HG03095 (cell line): ENCODE results near the gene UPK1A.
"Not testable (repeated sequence)": the region's sequence is repeated elsewhere in the genome, so short reads cannot be mapped to it uniquely, and the experiment has no call there.

ENCODE experiments used
- ATAC-seq: cut with Tn5 transposase; IDR thresholded peaks from one replicate; pipeline ENCODE4 v1.9.1; 2021; ENCODE audit warnings: moderate library complexity; ENCODE audit not compliant: unreplicated experiment

The UPK1A gene

DNA sequence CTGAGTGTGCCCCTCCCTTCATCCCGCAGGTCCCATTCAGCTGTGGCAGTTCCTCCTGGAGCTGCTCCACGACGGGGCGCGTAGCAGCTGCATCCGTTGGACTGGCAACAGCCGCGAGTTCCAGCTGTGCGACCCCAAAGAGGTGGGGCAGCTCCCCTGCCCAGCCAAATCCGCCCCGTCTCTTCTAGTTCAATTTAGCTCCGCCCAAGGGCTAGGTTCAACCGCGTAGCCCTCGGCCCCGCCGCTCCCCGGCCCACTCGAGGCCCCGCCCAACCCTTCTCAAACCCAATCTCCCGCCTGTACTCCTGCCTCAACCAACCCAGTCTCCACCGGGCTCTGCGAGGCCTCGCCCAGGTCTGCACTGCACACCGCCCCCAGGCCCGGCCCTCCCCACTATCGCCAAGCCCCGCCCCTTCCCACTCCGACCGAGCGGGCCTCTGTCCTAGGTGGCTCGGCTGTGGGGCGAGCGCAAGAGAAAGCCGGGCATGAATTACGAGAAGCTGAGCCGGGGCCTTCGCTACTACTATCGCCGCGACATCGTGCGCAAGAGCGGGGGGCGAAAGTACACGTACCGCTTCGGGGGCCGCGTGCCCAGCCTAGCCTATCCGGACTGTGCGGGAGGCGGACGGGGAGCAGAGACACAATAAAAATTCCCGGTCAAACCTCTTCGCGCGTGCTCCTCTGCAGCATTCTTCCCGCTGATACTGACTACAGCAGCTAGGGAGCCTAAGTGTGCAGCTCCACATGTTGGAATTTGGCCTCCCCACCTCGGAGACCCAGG lies 21.9 kb upstream of the UPK1A start:
- peak; percentile 62 for ATAC-seq

DNA sequence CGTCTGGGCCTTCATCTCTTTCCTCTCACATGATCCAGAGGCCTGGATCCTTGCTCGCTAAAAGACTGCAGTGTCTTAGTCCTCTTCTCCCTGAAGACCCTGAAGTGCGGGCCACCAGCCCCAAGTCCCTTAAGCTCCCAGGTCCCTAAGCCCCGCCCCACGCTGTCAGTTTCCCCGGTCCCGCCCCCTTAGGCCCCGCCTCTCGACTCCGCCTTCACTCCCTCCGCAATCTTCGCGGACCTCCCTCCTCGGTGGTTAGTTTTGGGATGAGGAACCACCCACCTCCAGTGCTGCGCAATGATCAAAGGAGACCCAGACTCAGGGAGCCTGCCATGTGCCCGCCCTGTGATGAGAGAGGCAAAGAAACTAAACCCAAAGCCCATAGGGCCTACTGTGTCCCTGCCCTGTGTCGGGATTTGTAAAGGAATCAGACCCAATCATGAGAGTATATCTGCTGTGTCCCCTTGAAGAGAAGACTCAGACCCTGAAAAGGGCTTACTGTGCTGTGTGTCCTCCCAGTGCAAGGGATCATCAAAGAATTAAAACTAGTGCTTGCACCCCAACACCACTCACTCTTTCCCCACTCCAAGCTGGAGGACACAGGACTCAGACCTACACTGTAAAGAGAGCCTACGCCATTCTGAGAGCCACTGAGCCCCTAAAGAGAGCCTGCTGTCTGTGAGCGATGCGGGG lies 21.2 kb upstream of the UPK1A start:
- ATAC-seq, result no peak

DNA sequence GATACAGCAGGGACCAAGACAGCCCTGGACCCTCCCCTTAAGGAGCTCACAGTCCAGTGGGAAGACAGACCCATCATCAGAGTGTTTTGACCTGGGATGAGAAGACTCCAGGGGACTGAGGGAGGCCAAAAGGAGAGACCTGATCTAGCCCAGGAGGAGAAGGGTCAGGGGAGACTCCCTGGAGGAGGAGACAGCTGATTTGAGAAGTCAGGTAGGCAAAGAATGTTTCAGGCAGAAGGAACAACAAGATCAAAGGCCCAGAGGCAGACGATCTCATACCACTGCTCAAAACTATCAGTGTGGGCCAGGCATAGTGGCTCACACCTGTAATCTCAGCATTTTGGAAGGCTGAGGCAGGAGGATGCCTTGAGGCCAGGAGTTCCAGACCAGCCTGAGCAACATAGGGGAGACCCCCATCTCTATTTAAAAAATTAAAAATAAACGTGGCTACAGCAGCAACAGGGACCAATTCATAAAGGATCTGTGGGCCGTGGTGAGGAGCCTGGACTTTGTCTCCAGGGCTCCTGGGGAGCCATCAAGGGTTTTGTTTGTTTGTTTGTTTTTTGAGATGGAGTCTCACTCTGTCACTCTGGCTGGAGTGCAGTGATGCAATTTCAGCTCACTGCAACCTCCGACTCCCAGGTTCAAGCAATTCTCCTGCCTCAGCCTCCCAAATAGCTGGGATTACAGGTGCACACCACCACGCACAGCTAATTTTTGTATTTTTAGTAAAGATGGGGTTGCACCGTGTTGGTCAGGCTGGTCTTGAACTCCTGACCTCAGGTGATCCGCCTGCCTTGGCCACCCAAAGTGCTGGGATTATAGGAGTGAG lies 20.4 kb upstream of the UPK1A start:
- ATAC-seq, result no peak

DNA sequence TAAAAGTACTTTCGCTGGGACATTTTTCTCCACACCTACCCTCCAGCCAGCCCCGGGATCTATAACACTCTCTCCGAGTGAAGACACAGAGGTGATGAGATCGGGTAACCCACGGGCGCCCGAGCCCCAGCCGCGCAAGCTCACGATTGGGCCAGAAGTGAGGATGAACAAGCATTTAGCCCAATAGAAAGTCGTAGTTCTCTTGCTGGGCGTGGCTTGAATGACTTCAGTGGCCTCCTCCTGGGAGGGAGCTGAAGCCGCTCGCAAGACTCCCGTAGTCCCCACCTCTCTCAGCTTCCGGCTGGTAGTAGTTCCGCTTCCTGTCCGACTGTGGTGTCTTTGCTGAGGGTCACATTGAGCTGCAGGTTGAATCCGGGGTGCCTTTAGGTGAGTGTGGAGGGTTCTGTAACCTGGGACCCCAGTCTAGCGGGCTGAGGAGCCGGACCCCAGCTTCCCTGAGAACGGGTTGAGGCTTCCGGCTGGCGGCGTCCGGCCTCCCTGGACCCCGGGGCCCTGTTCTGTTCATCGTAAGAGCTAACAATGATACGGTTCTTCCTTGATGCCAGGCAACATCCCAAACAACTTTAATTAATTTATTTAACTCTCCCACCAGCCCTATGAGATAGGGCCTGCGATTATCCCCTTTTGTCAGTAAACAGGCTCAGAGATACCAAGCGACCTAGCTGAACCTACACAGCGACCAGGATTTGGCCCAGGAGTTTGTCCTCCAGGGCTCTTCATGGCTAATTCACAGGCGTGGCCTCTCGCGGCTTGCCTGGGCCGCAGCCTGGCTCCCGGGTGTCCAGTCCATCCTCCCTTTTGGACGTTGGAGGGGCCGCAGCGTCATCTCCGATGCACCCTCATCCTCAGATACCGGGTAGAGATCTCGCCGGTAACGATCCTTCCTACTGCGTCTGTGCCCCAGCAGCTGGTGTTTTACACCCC lies 18.0 kb upstream of the UPK1A start, which contains the start of gene COX6B1:
TSS of gene COX6B1 (plus strand) at position 307 of the 945 bp plus-strand sequence. CDS start 2,921 bp downstream, outside the sequence.
- ATAC-seq, result peak; percentile 43

DNA sequence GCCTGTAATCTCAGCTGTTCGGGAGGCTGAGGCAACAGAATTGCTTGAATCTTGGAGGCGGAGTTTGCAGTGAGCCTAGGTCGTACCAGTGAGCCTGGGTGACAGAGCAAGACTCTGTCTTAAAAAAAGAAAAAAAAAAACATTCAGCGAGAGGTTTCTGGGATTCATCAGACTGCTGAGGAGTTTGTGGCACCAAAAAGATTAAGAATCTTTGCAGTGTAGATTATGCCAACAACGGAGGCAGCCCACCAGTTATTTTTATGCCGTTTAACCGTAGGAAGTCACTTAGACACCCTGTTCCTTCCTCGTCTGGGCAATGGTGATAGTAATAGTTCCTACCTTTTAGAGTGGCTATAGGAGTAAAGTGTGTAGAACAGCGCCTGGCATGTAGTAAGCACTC lies 15.7 kb upstream of the UPK1A start:
- no peak for ATAC-seq

DNA sequence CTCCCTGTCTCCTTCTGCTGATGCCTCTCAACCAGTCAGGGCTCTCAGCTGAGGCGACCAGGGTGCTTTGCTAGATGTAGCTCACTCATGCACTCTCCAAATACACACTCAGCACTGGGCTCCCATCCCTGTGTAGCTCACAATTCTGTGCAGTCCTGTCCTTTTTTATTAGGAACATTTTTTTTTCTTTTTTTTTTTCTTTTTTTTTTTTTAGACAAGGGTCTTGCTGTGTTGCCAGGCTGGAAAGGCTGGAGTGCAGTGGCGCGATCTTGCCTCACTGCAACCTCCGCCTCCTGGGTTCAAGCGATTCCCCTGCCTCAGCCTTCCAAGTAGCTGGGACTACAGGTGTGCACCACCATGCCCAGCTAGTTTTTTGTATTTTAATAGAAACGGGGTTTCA lies 11.5 kb upstream of the UPK1A start:
- ATAC-seq, result not testable (repeated sequence)

DNA sequence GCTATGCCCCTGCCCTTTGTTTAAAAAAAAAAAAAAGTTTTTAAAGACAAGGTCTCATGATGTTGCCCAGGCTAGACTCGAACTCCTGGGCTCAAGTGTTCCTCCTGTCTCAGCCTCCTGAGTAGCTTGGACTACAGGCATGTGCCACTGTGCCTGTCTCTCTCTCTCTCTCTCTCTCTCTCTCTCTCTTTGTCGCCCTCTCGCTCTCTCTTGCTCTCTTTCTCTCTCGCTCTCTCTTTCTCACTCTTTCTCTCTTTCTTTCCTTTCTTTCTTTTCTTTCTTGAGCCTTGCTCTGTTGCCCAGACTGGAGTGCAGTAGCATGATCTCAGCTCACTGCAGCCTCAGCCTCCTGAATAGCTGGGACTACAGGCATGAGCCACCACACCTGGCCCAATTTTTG lies 10.7 kb upstream of the UPK1A start:
- ATAC-seq, result no peak

DNA sequence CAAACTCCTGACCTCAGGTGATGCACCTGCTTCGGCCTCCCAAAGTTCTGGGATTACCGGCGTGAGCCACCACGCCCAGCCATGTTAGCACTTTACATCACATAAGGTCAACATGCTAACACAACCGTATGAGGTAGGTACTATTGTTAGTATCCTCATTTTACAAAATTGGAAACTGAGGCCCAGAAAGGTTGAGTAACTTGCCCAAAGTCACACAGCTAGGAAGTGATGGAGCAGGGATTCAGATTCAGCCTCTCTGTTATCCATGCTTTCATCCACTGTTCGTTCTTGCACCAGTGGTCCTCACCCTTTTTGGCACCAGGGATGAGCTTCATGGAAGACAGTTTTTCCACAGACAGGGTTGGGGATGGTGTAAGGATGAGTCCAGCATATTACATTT lies 9.6 kb upstream of the UPK1A start:
- ATAC-seq, result no peak

DNA sequence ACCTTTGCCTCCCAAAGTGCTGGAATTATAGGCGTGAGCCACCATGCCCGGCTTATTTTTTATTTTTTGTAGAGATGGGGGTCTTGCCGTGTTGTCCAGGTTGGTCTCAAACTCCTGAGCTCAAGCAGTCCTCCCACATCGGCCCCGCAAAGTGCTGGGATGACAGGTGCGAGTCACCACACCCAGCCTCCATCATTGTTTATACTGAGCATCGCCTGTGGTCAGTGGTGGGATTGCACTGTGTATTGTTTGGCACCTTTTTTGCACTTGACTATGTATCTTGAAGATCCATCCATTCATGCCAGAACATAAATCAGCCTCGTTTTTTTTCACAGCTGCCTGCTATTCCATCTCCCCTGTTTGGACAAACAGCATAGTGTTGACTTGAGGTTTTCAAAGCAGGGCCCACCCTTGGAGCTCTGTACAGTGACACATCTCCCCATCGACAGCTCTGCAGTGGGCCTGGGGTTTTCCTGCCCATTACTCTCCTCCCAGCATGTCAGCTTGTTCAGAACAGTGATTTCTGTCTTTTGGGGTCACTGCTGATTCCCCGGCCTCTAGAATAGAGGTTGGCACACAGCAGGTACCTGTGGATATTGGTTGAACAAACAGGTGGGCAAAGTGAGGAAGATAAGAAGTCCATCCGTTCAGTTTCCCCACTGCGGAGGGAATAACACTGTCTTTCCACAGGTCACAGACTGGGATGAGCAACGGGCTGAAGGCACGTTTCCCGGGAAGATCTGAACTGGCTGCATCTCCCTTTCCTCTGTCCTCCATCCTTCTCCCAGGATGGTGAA lies 8.2 kb upstream of the UPK1A start:
- ATAC-seq, result no peak

DNA sequence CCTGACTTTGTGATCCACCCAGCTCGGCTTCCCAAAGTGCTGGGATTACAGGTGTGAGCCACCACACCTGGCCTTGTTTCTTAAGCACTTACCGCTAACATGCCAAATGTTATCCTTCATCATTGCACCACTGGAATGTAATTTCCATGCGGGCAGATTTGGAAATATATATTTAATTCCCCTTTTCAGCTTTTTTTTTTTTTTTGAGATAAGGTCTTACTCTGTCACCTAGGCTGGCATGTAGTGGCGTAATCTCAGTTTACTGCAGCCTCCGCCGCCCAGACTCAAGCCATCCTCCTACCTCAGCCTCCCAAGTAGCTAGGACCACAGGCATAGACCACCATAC lies 4.3 kb upstream of the UPK1A start:
- ATAC-seq, result no peak

DNA sequence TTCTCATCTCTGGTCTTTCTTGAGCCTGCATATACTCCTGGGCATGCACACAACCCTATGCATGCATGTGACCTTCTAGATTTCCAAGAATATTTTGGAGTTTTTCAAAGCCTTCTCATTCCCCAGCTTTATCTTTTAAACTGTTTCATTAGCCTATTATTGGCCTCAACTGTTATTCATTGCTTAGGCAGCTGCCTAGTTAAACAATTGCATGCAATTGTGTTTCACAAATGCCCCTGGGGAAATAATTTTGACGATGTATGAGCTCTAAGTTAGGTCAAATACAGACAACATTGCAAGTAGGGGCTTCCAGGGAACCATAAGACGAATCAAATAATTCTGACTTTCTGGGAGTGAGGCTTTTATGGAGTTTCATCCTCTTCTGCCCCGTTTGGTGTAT lies 2.3 kb upstream of the UPK1A start:
- ATAC-seq, result no peak

DNA sequence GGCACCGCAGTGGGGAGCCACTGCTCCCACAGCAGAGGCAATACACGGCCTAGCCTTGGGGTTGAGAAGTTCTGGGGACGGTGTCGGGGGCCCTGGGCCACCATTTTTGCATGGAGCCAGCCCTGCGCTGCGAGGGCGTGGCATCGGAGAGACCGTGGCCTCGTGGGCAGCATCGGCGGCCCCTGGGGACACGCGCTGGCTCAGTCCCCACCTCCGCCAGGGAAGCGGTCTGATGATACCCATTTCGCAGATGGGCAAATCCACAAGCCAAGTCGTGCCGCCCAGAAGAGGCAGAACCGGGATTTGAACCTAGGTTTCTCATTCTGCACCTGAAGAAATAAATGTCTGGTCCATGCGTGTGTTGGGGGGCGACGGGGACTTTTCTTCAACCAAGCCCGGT lies 1.2 kb upstream of the UPK1A start:
- no peak for ATAC-seq

DNA sequence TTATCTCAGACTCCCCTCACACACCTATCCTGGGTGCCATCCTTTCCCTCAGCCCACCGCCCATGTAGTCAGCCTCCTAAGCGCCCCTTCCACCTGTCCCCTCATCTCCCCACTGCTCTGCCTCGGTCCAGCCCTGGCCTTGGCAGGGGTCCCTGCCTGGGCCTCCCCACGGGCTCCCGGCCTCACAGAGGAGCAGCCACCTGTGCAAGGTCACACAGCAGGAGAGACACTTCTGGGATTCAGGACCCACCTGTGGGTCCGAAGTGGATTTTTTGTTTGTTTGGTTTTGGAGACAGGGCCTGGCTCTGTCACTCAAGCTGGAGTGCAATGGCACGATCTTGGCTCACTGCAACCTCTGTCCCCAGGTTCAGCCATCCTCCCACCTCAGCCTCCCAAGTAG lies 713 bp upstream of the UPK1A start:
- ATAC-seq, result no peak

DNA sequence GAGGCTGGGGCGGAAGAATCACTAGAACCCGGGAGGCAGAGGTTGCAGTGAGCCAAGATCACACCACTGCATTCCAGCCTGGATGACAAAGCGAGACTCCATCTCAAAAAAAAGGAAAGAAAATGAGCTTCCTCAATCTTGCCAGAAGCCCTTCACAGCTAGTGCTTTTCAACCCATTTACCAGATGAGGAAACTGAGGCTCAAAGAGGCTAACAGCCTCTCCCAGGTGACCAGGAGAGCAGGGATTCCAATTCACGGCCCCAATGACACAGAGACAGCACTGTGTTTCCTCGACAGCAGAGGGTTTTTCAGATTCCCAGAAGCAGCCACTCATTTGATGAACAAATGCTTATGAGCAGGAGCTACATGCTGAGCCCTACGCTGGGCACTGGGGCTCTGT lies 3.2 kb downstream of the UPK1A start:
- no peak for ATAC-seq

DNA sequence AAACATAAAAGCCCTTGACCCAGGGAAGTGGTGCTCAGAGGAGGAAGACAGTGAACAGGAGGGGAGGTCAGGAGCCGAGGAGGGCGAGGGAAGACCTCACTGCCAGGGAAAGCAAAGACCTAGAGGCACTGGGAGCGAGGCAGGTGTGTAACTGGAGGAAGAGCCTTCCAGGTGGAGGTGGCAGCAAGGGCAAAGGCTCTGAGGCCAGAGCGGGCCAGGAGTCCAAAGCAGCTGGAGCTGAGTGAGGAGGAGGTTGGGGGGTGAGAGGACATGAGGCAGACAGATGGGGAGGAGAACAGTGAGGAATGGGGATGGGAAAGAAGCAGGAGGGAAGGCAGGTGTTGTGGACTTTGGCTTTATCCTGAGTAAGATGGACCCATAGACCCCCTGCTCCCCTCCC lies 3.7 kb downstream of the UPK1A start:
- ATAC-seq, result no peak

DNA sequence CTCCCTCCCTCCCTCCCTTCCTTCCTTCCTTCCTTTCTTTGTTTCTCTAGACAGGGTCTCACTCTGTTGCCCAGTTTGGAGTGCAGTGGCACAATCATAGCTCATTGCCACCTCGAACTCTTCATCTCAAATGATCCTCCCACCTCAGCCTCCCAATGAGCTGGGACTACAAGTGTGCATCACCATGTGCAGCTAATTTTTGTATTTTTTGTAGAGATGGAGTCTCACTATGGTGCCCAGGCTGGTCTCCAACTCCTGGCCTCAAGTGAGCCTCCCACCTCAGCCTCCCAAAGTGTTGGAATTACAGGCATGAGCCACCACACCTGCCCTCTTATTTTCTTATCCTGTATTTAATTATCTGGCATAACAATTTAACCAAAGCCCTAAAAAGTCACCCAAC lies 4.4 kb downstream of the UPK1A start:
- ATAC-seq, result no peak

DNA sequence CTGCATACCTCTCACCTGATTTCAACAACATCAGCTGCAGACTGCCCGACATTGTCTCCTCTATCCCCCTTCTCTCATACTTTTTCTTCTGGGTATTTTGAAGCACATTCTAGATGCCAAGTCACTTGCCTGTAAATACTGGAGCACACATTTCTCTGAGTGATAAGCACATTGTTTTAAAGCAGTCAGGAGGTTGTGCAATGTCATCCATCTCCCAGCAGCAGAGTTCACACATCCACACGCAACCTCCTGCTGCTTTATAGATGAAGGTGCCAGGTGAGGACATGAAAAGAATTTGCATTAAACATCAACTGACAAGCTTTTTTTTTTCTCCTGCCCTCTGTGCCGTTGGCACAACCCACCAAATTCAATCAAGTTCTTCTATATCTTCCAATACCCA lies 5.5 kb downstream of the UPK1A start:
- ATAC-seq, result no peak

DNA sequence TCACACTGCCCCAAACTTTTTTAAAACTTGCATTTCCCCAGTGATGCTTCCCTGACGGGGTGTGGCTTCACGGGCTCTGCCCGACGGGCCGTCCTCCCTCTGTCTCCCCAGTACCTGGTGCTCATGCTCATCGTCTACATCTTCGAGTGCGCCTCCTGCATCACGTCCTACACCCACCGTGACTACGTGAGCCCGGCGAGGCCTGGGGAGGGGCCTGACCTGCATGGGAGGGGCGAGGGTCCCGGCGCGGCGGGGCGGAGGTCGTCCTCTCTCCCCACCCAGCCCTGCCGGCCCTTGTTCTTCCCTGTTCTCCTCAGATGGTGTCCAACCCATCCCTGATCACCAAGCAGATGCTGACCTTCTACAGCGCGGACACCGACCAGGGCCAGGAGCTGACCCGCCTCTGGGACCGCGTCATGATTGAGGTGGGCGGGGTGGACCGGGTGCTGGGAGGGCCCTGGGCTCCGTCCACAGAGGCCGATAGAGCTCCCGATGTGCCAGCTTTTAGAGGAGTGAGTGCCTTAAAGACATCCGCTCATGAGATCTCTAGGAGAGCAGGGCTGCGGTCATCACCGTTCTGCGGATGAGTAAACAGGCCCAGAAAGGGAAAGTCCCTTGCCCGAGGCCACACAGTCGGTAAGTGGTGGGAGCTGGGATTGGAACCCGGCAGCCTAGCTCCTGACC lies 6.9 kb downstream of the UPK1A start:
- no peak for ATAC-seq

DNA sequence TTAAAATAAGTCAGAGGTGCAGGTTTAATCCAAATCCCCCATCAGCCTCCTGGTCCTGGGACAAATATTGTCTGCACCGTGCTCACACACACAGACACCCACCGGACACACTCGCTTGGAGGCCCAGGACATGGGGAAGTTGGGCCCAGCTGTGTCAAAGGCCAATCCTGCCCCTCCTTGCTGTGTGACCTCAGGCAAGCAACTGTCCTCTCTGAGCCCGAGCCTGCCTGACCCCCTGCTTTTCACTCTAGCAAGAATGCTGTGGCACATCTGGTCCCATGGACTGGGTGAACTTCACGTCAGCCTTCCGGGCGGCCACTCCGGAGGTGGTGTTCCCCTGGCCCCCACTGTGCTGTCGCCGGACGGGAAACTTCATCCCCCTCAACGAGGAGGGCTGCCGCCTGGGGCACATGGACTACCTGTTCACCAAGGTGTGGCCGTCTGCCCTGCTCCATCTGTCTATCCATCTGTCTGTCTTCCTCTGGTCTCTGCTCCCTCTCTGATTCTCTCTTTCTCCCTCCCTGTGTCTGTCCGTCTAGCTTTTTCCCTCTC lies 9.3 kb downstream of the UPK1A start:
- ATAC-seq, result no peak
